GM12878 (cell line): ENCODE results near the gene ZNF608.

Source experiments
- CTCF ChIP-seq, 3 experiments: IDR thresholded peaks in 2 of 3; conservative IDR thresholded peaks in 1 of 3; 2 replicates each; pipeline ENCODE4 v1.5.1; 2011; ENCODE audit warnings: low read depth in 3 of 3, low read length in 3 of 3, mild to moderate bottlenecking in 3 of 3, control low read depth in 2 of 3, moderate library complexity in 2 of 3, inconsistent platforms in 1 of 3, mixed read lengths in 1 of 3; ENCODE audit not compliant: control insufficient read depth in 2 of 3, insufficient read depth in 1 of 3; ENCODE audit errors: extremely low read depth in 1 of 3
- ETV6 ChIP-seq, 2 experiments: fragments of 450-650 bp in 1 of 2; IDR thresholded peaks in 1 of 2; conservative IDR thresholded peaks in 1 of 2; 2 replicates each; pipeline ENCODE4 v1.6.1; 2014; ENCODE audit warnings: antibody characterized with exemption in 1 of 2, borderline replicate concordance in 1 of 2, low read depth in 1 of 2, mild to moderate bottlenecking in 1 of 2, moderate library complexity in 1 of 2
- EZH2 ChIP-seq: IDR thresholded peaks from 2 replicates; pipeline ENCODE4 v1.6.1; 2012; ENCODE audit warnings: low read depth, mild to moderate bottlenecking, control low read depth, inconsistent platforms, low read length, borderline replicate concordance; ENCODE audit not compliant: control insufficient read depth
- POLR2A ChIP-seq: IDR thresholded peaks from 2 replicates; pipeline ENCODE4 v1.6.1; 2011; ENCODE audit warnings: low read depth, mild to moderate bottlenecking, low read length
- POLR2AphosphoS5 ChIP-seq: IDR thresholded peaks from 2 replicates; pipeline ENCODE4 v1.6.1; 2011; ENCODE audit warnings: mild to moderate bottlenecking, low read length, inconsistent platforms
- SIN3A ChIP-seq: IDR thresholded peaks from 2 replicates; pipeline ENCODE4 v1.6.1; 2012; ENCODE audit warnings: low read depth, low read length, improper control_type of control experiment
- SMAD5 ChIP-seq: IDR thresholded peaks from 2 replicates; pipeline ENCODE4 v1.6.1; 2016; ENCODE audit warnings: antibody characterized with exemption, low read depth
- SUPT20H ChIP-seq: IDR thresholded peaks from 2 replicates; pipeline ENCODE4 v1.6.1; 2011; ENCODE audit warnings: low read depth, mild to moderate bottlenecking, low read length, moderate library complexity, borderline replicate concordance; ENCODE audit not compliant: control insufficient read depth
- TAF1 ChIP-seq: IDR thresholded peaks from 2 replicates; pipeline ENCODE4 v1.6.1; 2011; ENCODE audit warnings: mild to moderate bottlenecking, low read depth, low read length, borderline replicate concordance
- ZNF274 ChIP-seq: IDR thresholded peaks from one replicate; pipeline ENCODE4 v1.8.0; 2011; ENCODE audit not compliant: insufficient read length, insufficient read depth

GRCh38 chr5:124780011-124780410 lies 33.6 kb upstream of the ZNF608 start:
- TF ChIP-seq CTCF (IDR thresholded peaks at IDR 0.05 in 2 of 3, conservative IDR thresholded peaks at IDR 0.05 in 1 of 3; ENCODE audit: control insufficient read depth in 2 of 3, extremely low read depth in 1 of 3, insufficient read depth in 1 of 3, low read depth in 3 of 3, low read length in 3 of 3) (no peak), SMAD5 (no peak), SUPT20H (no peak), EZH2 (no peak), TAF1 (no peak), POLR2A (no peak), ZNF274 (no peak), SIN3A (no peak), POLR2AphosphoS5 (no peak), ETV6 (conservative IDR thresholded peaks at IDR 0.05 in 1 of 2, IDR thresholded peaks at IDR 0.05 in 1 of 2; ENCODE audit: borderline replicate concordance in 1 of 2, low read depth in 1 of 2) (no peak)
